ENCODE data around the gene BAHCC1.

BAHCC1 gene

DNA sequence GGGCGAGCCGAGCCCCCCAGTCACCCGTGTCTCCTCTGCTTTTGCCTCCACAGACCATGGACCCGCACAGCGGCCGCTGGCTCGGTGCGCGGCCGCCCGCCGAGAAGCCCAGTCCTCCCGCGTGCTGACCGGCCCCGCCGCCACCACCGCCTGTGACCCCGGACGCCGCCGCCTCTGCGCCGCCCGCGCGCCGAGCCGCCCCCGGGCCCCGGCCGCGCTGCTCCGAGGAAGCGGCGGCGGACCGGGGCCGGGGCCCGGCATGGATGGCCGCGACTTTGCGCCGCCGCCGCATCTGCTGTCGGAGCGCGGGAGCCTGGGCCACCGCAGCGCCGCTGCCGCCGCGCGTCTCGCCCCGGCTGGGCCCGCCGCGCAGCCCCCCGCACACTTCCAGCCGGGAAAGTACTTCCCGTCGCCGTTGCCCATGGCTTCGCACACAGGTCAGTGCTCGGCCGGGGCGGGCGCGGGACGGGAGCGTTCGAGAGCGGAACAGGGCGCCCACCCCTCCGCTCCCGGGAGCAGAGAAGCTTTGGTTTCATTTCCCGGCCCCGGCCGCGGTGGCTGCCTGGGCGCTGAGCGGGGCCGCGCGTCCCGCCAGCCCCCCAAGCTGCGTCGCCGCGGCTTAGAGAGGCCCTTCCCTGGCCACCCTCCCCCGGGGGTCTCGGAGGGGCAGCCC, 4.4 kb downstream of the BAHCC1 start:
- ATAC-seq: no peak
- no peak for TF ChIP-seq ARNTL (CRISPR knock-in tag; IDR thresholded peaks at IDR 0.05; ENCODE audit: borderline replicate concordance, low read depth)
- TF ChIP-seq, protein P1, sequence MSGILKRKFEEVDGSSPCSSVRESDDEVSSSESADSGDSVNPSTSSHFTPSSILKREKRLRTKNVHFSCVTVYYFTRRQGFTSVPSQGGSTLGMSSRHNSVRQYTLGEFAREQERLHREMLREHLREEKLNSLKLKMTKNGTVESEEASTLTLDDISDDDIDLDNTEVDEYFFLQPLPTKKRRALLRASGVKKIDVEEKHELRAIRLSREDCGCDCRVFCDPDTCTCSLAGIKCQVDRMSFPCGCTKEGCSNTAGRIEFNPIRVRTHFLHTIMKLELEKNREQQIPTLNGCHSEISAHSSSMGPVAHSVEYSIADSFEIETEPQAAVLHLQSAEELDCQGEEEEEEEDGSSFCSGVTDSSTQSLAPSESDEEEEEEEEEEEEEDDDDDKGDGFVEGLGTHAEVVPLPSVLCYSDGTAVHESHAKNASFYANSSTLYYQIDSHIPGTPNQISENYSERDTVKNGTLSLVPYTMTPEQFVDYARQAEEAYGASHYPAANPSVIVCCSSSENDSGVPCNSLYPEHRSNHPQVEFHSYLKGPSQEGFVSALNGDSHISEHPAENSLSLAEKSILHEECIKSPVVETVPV (CRISPR knock-in tag; IDR thresholded peaks at IDR 0.05): no peak
- TF ChIP-seq GLIS3 (CRISPR knock-in tag; IDR thresholded peaks at IDR 0.05): no peak
- TF ChIP-seq, protein P2, sequence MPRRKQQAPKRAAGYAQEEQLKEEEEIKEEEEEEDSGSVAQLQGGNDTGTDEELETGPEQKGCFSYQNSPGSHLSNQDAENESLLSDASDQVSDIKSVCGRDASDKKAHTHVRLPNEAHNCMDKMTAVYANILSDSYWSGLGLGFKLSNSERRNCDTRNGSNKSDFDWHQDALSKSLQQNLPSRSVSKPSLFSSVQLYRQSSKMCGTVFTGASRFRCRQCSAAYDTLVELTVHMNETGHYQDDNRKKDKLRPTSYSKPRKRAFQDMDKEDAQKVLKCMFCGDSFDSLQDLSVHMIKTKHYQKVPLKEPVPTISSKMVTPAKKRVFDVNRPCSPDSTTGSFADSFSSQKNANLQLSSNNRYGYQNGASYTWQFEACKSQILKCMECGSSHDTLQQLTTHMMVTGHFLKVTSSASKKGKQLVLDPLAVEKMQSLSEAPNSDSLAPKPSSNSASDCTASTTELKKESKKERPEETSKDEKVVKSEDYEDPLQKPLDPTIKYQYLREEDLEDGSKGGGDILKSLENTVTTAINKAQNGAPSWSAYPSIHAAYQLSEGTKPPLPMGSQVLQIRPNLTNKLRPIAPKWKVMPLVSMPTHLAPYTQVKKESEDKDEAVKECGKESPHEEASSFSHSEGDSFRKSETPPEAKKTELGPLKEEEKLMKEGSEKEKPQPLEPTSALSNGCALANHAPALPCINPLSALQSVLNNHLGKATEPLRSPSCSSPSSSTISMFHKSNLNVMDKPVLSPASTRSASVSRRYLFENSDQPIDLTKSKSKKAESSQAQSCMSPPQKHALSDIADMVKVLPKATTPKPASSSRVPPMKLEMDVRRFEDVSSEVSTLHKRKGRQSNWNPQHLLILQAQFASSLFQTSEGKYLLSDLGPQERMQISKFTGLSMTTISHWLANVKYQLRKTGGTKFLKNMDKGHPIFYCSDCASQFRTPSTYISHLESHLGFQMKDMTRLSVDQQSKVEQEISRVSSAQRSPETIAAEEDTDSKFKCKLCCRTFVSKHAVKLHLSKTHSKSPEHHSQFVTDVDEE (CRISPR knock-in tag; IDR thresholded peaks at IDR 0.05): no peak
- no peak for TF ChIP-seq OSR1 (CRISPR knock-in tag; IDR thresholded peaks at IDR 0.05)
- no peak for TF ChIP-seq ESRRG (CRISPR knock-in tag; IDR thresholded peaks at IDR 0.05)
- TF ChIP-seq ZFP3 (CRISPR knock-in tag; IDR thresholded peaks at IDR 0.05): no peak
- no peak for TF ChIP-seq BACH2 (CRISPR knock-in tag; IDR thresholded peaks at IDR 0.05; ENCODE audit: borderline replicate concordance)

DNA sequence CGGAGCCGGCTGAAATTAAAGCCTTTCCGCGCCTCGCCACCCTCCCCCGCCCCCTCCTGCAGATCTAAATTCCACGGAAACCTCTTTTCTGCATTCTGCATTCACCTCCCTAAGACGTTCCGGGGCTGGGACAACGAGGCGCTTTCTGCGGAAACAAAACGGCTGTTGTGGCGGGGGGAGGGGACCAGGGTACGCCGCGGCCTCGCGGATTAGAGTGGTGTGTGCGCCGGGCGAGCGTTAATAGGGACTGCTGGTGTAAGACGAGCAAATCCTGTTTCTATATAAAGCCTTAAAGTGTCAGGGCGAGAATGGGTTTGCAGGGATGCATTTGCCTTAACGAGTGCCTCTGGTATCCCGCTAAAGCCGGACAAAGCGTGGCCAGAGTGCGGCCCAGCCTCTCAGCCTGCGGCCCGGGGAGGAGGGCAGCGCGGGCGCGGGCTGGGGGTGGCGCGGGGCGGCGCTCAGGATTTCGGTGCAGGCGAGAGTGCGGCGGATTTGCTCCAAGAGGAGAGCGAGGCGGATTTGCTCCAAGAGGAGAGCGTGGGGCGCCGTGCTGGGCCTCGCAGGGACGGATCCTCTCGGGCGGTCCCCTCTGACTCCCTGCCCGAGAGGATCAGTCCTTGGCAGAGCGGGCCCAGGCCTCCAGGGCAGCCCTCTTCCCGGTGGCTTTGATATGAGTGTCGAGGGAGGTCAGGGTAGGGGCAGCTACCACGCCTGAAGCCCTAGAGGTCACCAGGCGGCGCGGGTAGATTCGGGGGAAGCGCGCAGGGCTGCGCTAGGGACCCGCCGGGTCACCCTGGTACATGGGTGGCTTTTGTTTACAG, 5.1 kb downstream of the BAHCC1 start:
- no peak for ATAC-seq
- TF ChIP-seq ZFP3 (CRISPR knock-in tag; IDR thresholded peaks at IDR 0.05) (no peak), TCF4 (CRISPR knock-in tag; IDR thresholded peaks at IDR 0.05; ENCODE audit: borderline replicate concordance) (no peak), CSDC2 (CRISPR knock-in tag; IDR thresholded peaks at IDR 0.05) (no peak), BACH2 (CRISPR knock-in tag; IDR thresholded peaks at IDR 0.05; ENCODE audit: borderline replicate concordance) (no peak), PPARA (CRISPR knock-in tag; IDR thresholded peaks at IDR 0.05; ENCODE audit: borderline replicate concordance) (no peak), ZNF8 (CRISPR knock-in tag; IDR thresholded peaks at IDR 0.05) (no peak), ZFP30 (CRISPR knock-in tag; IDR thresholded peaks at IDR 0.05) (no peak), GLIS3 (CRISPR knock-in tag; IDR thresholded peaks at IDR 0.05) (no peak), ISL1 (CRISPR knock-in tag; IDR thresholded peaks at IDR 0.05) (no peak), RARB (CRISPR knock-in tag; IDR thresholded peaks at IDR 0.05) (no peak), ESRRG (CRISPR knock-in tag; IDR thresholded peaks at IDR 0.05) (no peak), TOX (CRISPR knock-in tag; IDR thresholded peaks at IDR 0.05; ENCODE audit: borderline replicate concordance) (no peak)
- TF ChIP-seq, protein P3, sequence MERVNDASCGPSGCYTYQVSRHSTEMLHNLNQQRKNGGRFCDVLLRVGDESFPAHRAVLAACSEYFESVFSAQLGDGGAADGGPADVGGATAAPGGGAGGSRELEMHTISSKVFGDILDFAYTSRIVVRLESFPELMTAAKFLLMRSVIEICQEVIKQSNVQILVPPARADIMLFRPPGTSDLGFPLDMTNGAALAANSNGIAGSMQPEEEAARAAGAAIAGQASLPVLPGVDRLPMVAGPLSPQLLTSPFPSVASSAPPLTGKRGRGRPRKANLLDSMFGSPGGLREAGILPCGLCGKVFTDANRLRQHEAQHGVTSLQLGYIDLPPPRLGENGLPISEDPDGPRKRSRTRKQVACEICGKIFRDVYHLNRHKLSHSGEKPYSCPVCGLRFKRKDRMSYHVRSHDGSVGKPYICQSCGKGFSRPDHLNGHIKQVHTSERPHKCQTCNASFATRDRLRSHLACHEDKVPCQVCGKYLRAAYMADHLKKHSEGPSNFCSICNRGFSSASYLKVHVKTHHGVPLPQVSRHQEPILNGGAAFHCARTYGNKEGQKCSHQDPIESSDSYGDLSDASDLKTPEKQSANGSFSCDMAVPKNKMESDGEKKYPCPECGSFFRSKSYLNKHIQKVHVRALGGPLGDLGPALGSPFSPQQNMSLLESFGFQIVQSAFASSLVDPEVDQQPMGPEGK (CRISPR knock-in tag; IDR thresholded peaks at IDR 0.05; ENCODE audit: borderline replicate concordance): no peak
- TF ChIP-seq, protein P2 (CRISPR knock-in tag; IDR thresholded peaks at IDR 0.05): no peak
- TF ChIP-seq, protein P4, sequence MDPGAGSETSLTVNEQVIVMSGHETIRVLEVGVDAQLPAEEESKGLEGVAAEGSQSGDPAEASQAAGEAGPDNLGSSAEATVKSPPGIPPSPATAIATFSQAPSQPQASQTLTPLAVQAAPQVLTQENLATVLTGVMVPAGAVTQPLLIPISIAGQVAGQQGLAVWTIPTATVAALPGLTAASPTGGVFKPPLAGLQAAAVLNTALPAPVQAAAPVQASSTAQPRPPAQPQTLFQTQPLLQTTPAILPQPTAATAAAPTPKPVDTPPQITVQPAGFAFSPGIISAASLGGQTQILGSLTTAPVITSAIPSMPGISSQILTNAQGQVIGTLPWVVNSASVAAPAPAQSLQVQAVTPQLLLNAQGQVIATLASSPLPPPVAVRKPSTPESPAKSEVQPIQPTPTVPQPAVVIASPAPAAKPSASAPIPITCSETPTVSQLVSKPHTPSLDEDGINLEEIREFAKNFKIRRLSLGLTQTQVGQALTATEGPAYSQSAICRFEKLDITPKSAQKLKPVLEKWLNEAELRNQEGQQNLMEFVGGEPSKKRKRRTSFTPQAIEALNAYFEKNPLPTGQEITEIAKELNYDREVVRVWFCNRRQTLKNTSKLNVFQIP (CRISPR knock-in tag; IDR thresholded peaks at IDR 0.05; ENCODE audit: borderline replicate concordance, low read depth): no peak
- TF ChIP-seq, protein P5, sequence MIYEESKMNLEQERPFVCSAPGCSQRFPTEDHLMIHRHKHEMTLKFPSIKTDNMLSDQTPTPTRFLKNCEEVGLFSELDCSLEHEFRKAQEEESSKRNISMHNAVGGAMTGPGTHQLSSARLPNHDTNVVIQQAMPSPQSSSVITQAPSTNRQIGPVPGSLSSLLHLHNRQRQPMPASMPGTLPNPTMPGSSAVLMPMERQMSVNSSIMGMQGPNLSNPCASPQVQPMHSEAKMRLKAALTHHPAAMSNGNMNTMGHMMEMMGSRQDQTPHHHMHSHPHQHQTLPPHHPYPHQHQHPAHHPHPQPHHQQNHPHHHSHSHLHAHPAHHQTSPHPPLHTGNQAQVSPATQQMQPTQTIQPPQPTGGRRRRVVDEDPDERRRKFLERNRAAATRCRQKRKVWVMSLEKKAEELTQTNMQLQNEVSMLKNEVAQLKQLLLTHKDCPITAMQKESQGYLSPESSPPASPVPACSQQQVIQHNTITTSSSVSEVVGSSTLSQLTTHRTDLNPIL (CRISPR knock-in tag; IDR thresholded peaks at IDR 0.05; ENCODE audit: low read depth): no peak

All from SK-N-SH treated with all-trans-retinoic acid at 6 μM for 48 hours (cell line).